Astrocyte of the cerebellum (primary cell): ENCODE measurements around the gene PARVG.

Experiments
- DNase-seq: peaks from one replicate; pipeline ENCODE4 v3.0.0-alpha.2; 2011; ENCODE audit warnings: low read depth
- H3K4me3 ChIP-seq: 2 replicates; pipeline ENCODE4 v1.5.1; 2011; ENCODE audit warnings: mild to moderate bottlenecking, low read depth, low read length, moderate library complexity
- CTCF ChIP-seq: IDR thresholded peaks from 2 replicates; pipeline ENCODE4 v1.5.1; 2012; ENCODE audit warnings: low read length, low read depth, moderate library complexity, mild to moderate bottlenecking; ENCODE audit errors: missing control alignments
- in situ Hi-C: cut with HindIII; loops from 2 replicates; pipeline ENCODE4 v1.10.0; 2017; ENCODE audit warnings: low sequenced_read_pairs

PARVG gene

DNA sequence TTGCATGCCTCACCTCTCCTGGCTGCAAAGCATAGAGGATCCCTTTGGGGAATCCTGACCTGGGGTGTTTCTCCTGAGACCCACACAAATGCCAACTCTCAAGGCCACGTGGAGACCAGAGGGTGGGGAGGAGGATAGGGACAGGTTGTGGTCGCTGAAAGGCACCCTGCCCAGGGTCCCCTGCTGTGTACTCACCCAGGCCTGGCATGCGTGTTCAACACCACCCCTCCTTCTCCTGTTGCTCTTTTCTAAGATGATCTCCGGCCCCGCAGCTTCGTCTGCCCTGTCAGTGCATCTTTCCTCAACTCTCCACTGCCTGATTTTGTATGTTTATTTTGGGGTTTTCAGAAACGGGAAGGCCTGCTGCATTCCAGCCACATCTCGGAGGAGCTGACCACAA lies 44.6 kb upstream of the PARVG start:
- TF ChIP-seq CTCF, result no peak
- no peak overlapping the region for H3K4me3 ChIP-seq
- in situ Hi-C loops, result no loop called here
- no peak for DNase-seq

GRCh38 chr22:44136786-44137185 lies 43.9 kb upstream of the PARVG start:
- no peak overlapping the region for H3K4me3 ChIP-seq
- in situ Hi-C loops, result no loop called here
- no peak for TF ChIP-seq CTCF
- no peak for DNase-seq

DNA sequence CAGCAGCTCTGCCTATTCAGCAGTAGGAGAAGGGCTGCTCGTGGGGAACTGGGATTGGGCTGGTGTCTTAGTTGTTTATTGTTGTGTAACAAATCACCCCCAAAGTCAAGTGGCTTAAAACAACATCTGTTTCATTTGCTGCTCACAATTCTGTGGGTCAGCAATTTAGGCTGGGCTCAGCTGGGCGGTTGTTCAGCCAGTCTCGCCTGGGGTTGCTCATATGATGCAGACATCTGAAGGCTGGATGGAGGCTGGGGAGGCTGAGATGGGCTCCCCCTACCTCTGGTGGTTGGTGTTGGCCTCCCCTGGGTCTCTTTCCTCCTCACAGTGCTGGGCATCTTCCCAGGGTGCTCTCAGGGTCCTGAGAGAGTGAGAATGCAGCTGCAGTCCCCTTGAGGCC lies 43.3 kb upstream of the PARVG start:
- no peak for DNase-seq
- TF ChIP-seq CTCF, result no peak
- in situ Hi-C loops, result no loop called here
- H3K4me3 ChIP-seq, result no peak overlapping the region

DNA sequence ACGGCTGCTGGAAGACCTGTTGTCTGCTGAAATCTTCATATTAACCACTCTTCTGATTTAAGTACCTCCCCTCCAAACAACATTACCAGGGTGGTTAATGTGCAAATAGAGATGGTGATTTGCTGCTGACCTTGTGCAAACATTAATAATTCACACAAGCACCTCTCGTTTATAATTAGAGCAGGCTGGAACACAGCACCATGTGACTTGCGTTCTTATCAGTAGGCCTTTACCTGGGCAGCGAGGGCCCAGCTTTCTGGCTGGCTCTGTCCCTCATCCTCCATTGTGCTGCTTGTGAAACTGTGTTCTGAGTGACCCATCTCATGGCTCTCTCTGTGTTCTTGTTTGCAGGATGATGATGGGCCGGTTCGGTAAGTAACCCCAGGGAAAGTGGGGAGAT lies 41.0 kb upstream of the PARVG start:
- no peak overlapping the region for H3K4me3 ChIP-seq
- in situ Hi-C loops, result no loop called here
- TF ChIP-seq CTCF, result no peak
- no peak for DNase-seq

DNA sequence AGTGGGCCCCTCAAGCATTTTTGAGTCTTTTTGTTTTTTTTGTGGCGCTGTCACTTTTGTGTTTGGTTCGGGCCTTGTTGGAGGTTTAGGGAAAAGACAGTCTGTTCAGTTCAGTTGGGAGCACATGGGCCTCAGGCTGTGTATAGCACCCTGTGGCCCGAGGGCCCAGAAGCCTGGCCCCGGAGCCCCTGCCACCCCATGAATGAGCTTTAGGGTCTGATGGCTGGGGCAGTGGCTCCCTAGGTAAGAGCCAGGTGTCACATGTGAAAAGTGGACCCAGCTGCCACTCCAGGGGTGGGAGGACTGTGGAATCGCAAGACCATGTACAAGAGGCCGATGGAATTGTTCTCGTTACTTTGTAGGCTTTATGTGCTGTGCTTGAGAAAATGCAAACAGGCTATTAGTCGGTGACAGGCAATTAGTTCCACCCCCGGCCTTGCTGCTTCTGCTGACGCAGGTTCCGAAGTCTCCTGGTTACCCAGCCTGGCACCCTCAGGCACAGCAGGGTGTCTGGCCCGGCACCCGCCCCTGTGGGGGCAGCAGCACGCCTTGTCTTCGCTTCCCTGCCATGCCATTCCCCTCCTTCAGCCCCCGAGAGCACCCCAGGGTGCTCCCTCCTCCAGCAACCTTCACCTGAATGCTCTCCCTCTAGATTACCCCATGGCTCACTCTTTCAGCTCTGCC lies 38.2 kb upstream of the PARVG start:
- no peak overlapping the region for H3K4me3 ChIP-seq
- no peak for DNase-seq
- no peak for TF ChIP-seq CTCF
- in situ Hi-C loops, result no loop called here

GRCh38 chr22:44143105-44143474 lies 37.6 kb upstream of the PARVG start:
- in situ Hi-C loops, result no loop called here
- TF ChIP-seq CTCF, result no peak
- H3K4me3 ChIP-seq, result no peak overlapping the region

More at GRCh38 chr22:44143105-44143474, 37.6 kb upstream of the PARVG start:
- no peak for DNase-seq
